Cardiac fibroblast (primary cell): Measurements from ENCODE around the gene NEAT1.

Source experiments
- DNase-seq, 2 donors: peaks; one replicate each; pipeline versions ENCODE4 v3.0.0 to v3.0.0-alpha.2; 2010; ENCODE audit warnings: low read depth in 2 of 2
- H3K4me3 ChIP-seq, 2 donors: replicated peaks in 1 of 2; 1 replicate in 1 of 2; 2 replicates in 1 of 2; pipeline ENCODE4 v1.5.1; 2011; ENCODE audit warnings: low read depth in 2 of 2, low read length in 2 of 2, mild to moderate bottlenecking in 2 of 2, moderate library complexity in 1 of 2
- CTCF ChIP-seq: IDR thresholded peaks from one replicate; pipeline ENCODE4 v1.5.1; 2011; ENCODE audit warnings: low read depth, mild to moderate bottlenecking, low read length, inconsistent platforms

Gene NEAT1

GRCh38 chr11:65424205-65425104 lies 1.9 kb downstream of the NEAT1 start:
- H3K4me3 ChIP-seq, result peak overlapping the region; percentile 88 to 91
- no peak for TF ChIP-seq CTCF
- DNase-seq, result peak; percentile 59 to 82

GRCh38 chr11:65425105-65425970 lies 2.7 kb downstream of the NEAT1 start:
- DNase-seq, result peak; percentile 77 to 85
- peak overlapping the region; percentile 88 to 91 for H3K4me3 ChIP-seq
- TF ChIP-seq CTCF, result no peak

- peak overlapping the region; percentile 88 to 91 for H3K4me3 ChIP-seq
- peak; percentile 78 to 88 for DNase-seq
- no peak for TF ChIP-seq CTCF
Measured at GRCh38 chr11:65425971-65426838, 3.6 kb downstream of the NEAT1 start.

- DNase-seq, result peak; percentile 83 to 90
- H3K4me3 ChIP-seq, result peak overlapping the region; percentile 88 to 91
- no peak for TF ChIP-seq CTCF
Measured at GRCh38 chr11:65426839-65427690, 4.5 kb downstream of the NEAT1 start.

- no peak for TF ChIP-seq CTCF
- H3K4me3 ChIP-seq, result peak overlapping the region; percentile 88 to 91
- DNase-seq, result peak; percentile 86 to 90
Measured at GRCh38 chr11:65427691-65428577, 5.3 kb downstream of the NEAT1 start.
